Activated T-helper 1 cell treated with anti-CD3 and anti-CD28 coated beads, Interleukin-12 subunit alpha, Interleukin-12 subunit beta, Interleukin-2, Interleukin-4 antibody, amounts not matched to agents 30 ng/mL and 10 ng/mL and 1 ng/mL, durations not matched to agents 14 hours and 24 hours and 36 hours (primary cell): Measurements from ENCODE around the gene RASA3. TPM values are rescaled to one million over a fixed set of nuclear protein-coding genes. Genes with fewer than 3 reads are reported as not detected.

ENCODE experiments used
- DNase-seq: peaks from one replicate; pipeline ENCODE4 v3.0.0; 2021; ENCODE audit warnings: low spot score
- H3K27ac Mint-ChIP-seq: one replicate; pipeline ENCODE4 v1.8.0; 2021; ENCODE audit warnings: mild to moderate bottlenecking, mixed read lengths
- H3K27me3 Mint-ChIP-seq: one replicate; pipeline ENCODE4 v1.8.0; 2022; ENCODE audit warnings: mild to moderate bottlenecking, moderate library complexity, mixed read lengths; ENCODE audit not compliant: insufficient read depth
- H3K36me3 Mint-ChIP-seq: one replicate; pipeline ENCODE4 v1.8.0; 2021; ENCODE audit warnings: low read depth, mixed read lengths
- H3K4me1 Mint-ChIP-seq: one replicate; pipeline ENCODE4 v1.8.0; 2021; ENCODE audit warnings: low read depth, mixed read lengths
- H3K4me3 Mint-ChIP-seq: one replicate; pipeline ENCODE4 v1.8.0; 2021; ENCODE audit warnings: mild to moderate bottlenecking, moderate library complexity, mixed read lengths
- H3K9me3 Mint-ChIP-seq: one replicate; pipeline ENCODE4 v1.8.0; 2021; ENCODE audit warnings: mixed read lengths
- intact Hi-C: fragments of 100-400 bp; cut with micrococcal nuclease; formaldehyde crosslinking; loops from one replicate; pipeline ENCODE4 v1.15.1; 2024
- total RNA-seq: library from RNA; stranded (reverse); gene quantifications from 2 replicates; pipeline ENCODE4 v1.2.3, GENCODE V29; 2022

The RASA3 gene
- total RNA-seq, 1 donor from 2014 or later, result 23.5 TPM

GRCh38 chr13:114062341-114062740 is 70.1 kb downstream of the RASA3 start:
- Mint-ChIP-seq H3K4me1 (peaks cover 32% of the 10 kb centered on the region), H3K27me3 (no peaks in the 10 kb centered on the region), H3K27ac (no peak overlapping the region), H3K36me3 (peaks cover 9% of the 10 kb centered on the region), H3K4me3 (no peak overlapping the region), H3K9me3 (no peaks in the 10 kb centered on the region)
- no peak for DNase-seq
- intact Hi-C loops, result no loop called here

GRCh38 chr13:114061744-114062143 is 70.7 kb downstream of the RASA3 start:
- intact Hi-C loops, result no loop called here
- Mint-ChIP-seq H3K27me3 (no peaks in the 10 kb centered on the region), H3K4me1 (peaks cover 30% of the 10 kb centered on the region), H3K36me3 (peaks cover 9% of the 10 kb centered on the region), H3K27ac (no peak overlapping the region), H3K9me3 (no peaks in the 10 kb centered on the region), H3K4me3 (no peak overlapping the region)
- no peak for DNase-seq

GRCh38 chr13:114061047-114061446 is 71.4 kb downstream of the RASA3 start:
- Mint-ChIP-seq H3K27me3 (no peaks in the 10 kb centered on the region), H3K36me3 (peaks cover 10% of the 10 kb centered on the region), H3K4me3 (no peak overlapping the region), H3K9me3 (no peaks in the 10 kb centered on the region), H3K4me1 (peaks cover 23% of the 10 kb centered on the region), H3K27ac (no peak overlapping the region)
- no peak for DNase-seq
- intact Hi-C loops, result no loop called here

GRCh38 chr13:114059946-114060860 is 72.2 kb downstream of the RASA3 start:
- intact Hi-C loops, result no loop called here
- DNase-seq, result no peak
- H3K27me3 Mint-ChIP-seq, result no peaks in the 10 kb centered on the region
- H3K4me3 Mint-ChIP-seq, result no peak overlapping the region
- H3K27ac Mint-ChIP-seq, result no peak overlapping the region
- H3K4me1 Mint-ChIP-seq, result peaks cover 15% of the 10 kb centered on the region
- H3K36me3 Mint-ChIP-seq, result peaks cover 15% of the 10 kb centered on the region
- no peaks in the 10 kb centered on the region for H3K9me3 Mint-ChIP-seq

DNA sequence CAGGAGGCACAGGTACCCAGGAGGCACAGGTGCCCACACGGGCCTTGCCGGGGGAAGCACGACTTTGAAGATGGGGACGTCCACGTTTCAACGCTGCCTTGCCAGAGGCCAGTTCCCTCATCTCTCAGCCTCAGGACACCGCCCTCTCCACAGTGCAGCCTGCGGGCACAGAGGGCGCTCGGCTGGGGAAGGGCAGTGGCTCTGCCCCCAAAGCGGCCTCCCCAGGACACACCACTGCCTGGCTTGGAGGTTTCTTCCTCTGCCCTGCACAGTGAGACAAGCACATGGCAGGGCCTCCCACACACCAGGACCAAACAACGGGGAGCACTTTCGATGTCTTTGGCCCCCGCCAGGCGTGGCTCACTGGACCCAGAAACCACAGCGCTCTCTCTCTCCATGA is 73.0 kb downstream of the RASA3 start:
- no peak overlapping the region for H3K27ac Mint-ChIP-seq
- no peaks in the 10 kb centered on the region for H3K9me3 Mint-ChIP-seq
- H3K36me3 Mint-ChIP-seq, result peaks cover 17% of the 10 kb centered on the region
- H3K4me3 Mint-ChIP-seq, result no peak overlapping the region
- peaks cover 7% of the 10 kb centered on the region for H3K4me1 Mint-ChIP-seq
- DNase-seq, result no peak
- no peaks in the 10 kb centered on the region for H3K27me3 Mint-ChIP-seq
- intact Hi-C loops, result no loop called here

- H3K27me3 Mint-ChIP-seq, result no peaks in the 10 kb centered on the region
- intact Hi-C loops, result no loop called here
- DNase-seq, result no peak
- H3K4me3 Mint-ChIP-seq, result no peak overlapping the region
- no peak overlapping the region for H3K27ac Mint-ChIP-seq
- peaks cover 18% of the 10 kb centered on the region for H3K36me3 Mint-ChIP-seq
- no peaks in the 10 kb centered on the region for H3K9me3 Mint-ChIP-seq
- peaks cover 2% of the 10 kb centered on the region for H3K4me1 Mint-ChIP-seq
Observed at GRCh38 chr13:114058051-114058867, 74.2 kb downstream of the RASA3 start.

- Mint-ChIP-seq H3K27me3 (no peaks in the 10 kb centered on the region), H3K4me3 (no peak overlapping the region), H3K27ac (no peak overlapping the region), H3K9me3 (no peaks in the 10 kb centered on the region), H3K36me3 (peaks cover 20% of the 10 kb centered on the region), H3K4me1 (peaks cover 5% of the 10 kb centered on the region)
- no peak for DNase-seq
- intact Hi-C loops, result no loop called here
Observed at GRCh38 chr13:114057166-114058050, 75.0 kb downstream of the RASA3 start.

DNA sequence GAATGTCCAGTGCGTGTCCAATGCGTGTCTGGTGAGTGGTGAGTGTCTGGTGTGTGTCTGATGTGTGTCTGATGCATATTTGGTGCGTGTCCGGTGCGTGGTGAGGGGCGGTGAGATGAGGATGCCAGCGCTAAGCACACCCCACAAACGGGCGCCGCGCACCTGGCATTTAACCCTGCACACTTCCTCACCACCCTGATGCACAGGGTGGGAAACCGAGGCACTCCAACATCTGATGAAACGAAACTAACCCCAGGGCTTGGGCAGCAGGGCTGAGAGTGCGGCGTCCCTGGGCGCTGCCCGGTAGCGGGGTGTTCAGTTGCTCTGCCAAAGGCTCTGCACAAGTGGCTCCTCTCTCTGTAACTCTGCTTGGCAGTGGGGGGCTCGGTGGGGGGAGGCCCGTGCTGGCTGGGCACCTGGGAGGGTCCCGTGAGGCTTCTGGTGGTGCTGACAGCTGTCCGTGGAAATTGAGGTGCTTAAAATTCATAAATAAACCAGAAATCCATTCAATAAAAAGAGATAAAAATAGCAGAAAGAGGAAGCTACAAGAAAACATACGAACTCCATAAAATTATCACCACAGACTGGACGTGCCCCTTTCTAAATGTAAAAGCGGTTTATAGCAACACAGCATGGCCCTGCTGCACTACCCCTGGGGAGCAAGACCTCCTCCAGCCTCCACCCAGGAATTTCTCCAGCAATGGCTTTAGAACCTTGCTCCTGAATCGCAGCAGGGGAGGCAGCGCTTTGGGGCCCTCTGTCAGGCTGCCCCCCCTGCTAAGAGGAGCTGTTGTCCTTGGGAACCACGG is 76.0 kb downstream of the RASA3 start:
- no peak overlapping the region for H3K4me3 Mint-ChIP-seq
- no peak for DNase-seq
- peaks cover 24% of the 10 kb centered on the region for H3K36me3 Mint-ChIP-seq
- intact Hi-C loops, result no loop called here
- H3K4me1 Mint-ChIP-seq, result peaks cover 5% of the 10 kb centered on the region
- no peak overlapping the region for H3K27ac Mint-ChIP-seq
- H3K9me3 Mint-ChIP-seq, result no peaks in the 10 kb centered on the region
- no peaks in the 10 kb centered on the region for H3K27me3 Mint-ChIP-seq

DNA sequence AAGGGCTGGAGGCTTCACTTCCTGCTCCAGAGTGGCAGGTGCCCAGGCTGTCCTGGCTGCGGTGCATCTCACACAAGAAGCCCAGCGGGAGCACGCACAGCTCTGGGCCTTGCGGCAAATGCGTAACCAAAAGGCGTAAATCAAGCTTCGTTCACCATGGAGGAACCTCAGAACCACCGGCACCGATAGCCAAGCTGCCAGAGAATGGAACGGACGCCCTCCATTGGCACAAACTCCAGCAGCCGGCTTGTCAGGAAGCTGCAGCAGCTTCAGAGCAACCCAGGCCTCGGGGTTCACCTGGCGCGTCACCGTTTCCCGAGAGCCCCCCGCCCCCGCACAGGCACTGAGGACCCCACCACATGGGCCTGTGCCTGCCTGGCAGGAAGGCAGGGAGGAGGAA is 76.7 kb downstream of the RASA3 start:
- no peak overlapping the region for H3K27ac Mint-ChIP-seq
- intact Hi-C loops, result no loop called here
- H3K27me3 Mint-ChIP-seq, result no peaks in the 10 kb centered on the region
- H3K4me1 Mint-ChIP-seq, result peaks cover 5% of the 10 kb centered on the region
- H3K4me3 Mint-ChIP-seq, result no peak overlapping the region
- no peaks in the 10 kb centered on the region for H3K9me3 Mint-ChIP-seq
- DNase-seq, result no peak
- peaks cover 24% of the 10 kb centered on the region for H3K36me3 Mint-ChIP-seq

- Mint-ChIP-seq H3K27me3 (no peaks in the 10 kb centered on the region), H3K4me3 (no peak overlapping the region), H3K27ac (no peak overlapping the region), H3K4me1 (peaks cover 10% of the 10 kb centered on the region), H3K36me3 (peaks cover 23% of the 10 kb centered on the region), H3K9me3 (no peaks in the 10 kb centered on the region)
- DNase-seq, result no peak
- intact Hi-C loops, result no loop called here
Observed at GRCh38 chr13:114054830-114055439, 77.5 kb downstream of the RASA3 start.

GRCh38 chr13:114054264-114054663 is 78.2 kb downstream of the RASA3 start:
- no peaks in the 10 kb centered on the region for H3K27me3 Mint-ChIP-seq
- H3K4me3 Mint-ChIP-seq, result no peak overlapping the region
- no peak for DNase-seq
- H3K4me1 Mint-ChIP-seq, result peaks cover 15% of the 10 kb centered on the region
- no peak overlapping the region for H3K27ac Mint-ChIP-seq
- H3K36me3 Mint-ChIP-seq, result peaks cover 20% of the 10 kb centered on the region
- intact Hi-C loops, result no loop called here
- no peaks in the 10 kb centered on the region for H3K9me3 Mint-ChIP-seq

DNA sequence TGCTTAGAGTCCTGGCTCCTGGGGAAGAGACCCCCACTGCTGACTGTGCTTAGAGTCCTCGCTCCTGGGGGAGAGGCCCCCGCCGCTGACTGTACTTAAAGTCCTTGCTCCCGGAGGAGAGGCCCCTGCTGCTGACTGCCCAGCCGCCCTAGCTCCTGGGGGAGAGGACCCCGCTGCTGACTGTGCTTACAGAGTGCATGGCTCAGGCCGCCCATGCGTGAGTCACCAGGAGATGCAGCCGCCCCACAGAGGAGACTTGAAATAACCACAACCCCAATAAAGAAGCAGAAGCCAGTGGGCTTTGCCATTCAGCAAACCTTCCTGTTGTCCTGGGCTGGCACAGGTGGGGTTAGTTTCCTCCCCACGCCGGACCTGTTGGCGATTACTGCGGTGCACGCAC is 79.4 kb downstream of the RASA3 start:
- DNase-seq, result no peak
- no peak overlapping the region for H3K4me3 Mint-ChIP-seq
- H3K36me3 Mint-ChIP-seq, result peaks cover 25% of the 10 kb centered on the region
- no peaks in the 10 kb centered on the region for H3K9me3 Mint-ChIP-seq
- H3K27me3 Mint-ChIP-seq, result no peaks in the 10 kb centered on the region
- intact Hi-C loops, result no loop called here
- no peak overlapping the region for H3K27ac Mint-ChIP-seq
- peaks cover 20% of the 10 kb centered on the region for H3K4me1 Mint-ChIP-seq
